ENCODE data around the gene PAF1. TPM values are rescaled to one million over a fixed set of nuclear protein-coding genes. Genes with fewer than 3 reads are reported as not detected.

The PAF1 gene
- total RNA-seq, 1 experiment from 2014 or later = 25.3 TPM

GRCh38 chr19:39360599-39360998, 30.3 kb downstream of the PAF1 start:
- H3K27ac ChIP-seq (ENCODE audit: low read length) = no peak overlapping the region
- peaks cover 36% of the 10 kb centered on the region; the same call in 1 of the 2 replicates for H3K36me3 ChIP-seq (ENCODE audit: insufficient read depth, low read length)
- H4K20me1 ChIP-seq (ENCODE audit: insufficient read depth, low read depth, low read length) = peaks cover 6% of the 10 kb centered on the region; the same call in 1 of the 2 replicates
- H3K27me3 ChIP-seq (ENCODE audit: low read length) = no peaks in the 10 kb centered on the region
- H3K4me3 ChIP-seq (ENCODE audit: low read length) = no peak overlapping the region
- H3K4me2 ChIP-seq (ENCODE audit: low read depth, low read length, poor library complexity, severe bottlenecking) = no peak overlapping the region
- H2AFZ ChIP-seq (ENCODE audit: low read length) = no peak overlapping the region
- no peaks in the 10 kb centered on the region for H3K9me3 ChIP-seq (ENCODE audit: low read length)
- H3K9ac ChIP-seq (ENCODE audit: low read length) = no peak overlapping the region
- DNase-seq = no peak
- H3K9me2 ChIP-seq (replicated peaks; ENCODE audit: insufficient read depth, low read length) = no peaks in the 10 kb centered on the region
- H3K79me2 ChIP-seq (ENCODE audit: low read length) = peaks cover 7% of the 10 kb centered on the region
- peaks cover 24% of the 10 kb centered on the region for H3K4me1 ChIP-seq (ENCODE audit: low read length)

GRCh38 chr19:39359026-39359425, 31.9 kb downstream of the PAF1 start:
- peaks cover 23% of the 10 kb centered on the region for H3K4me1 ChIP-seq (ENCODE audit: low read length)
- no peak overlapping the region for H3K27ac ChIP-seq (ENCODE audit: low read length)
- H3K4me3 ChIP-seq (ENCODE audit: low read length) = no peak overlapping the region
- no peak overlapping the region for H3K9ac ChIP-seq (ENCODE audit: low read length)
- no peaks in the 10 kb centered on the region for H3K27me3 ChIP-seq (ENCODE audit: low read length)
- peaks cover 4% of the 10 kb centered on the region; the same call in 1 of the 2 replicates for H4K20me1 ChIP-seq (ENCODE audit: insufficient read depth, low read depth, low read length)
- H3K4me2 ChIP-seq (ENCODE audit: low read depth, low read length, poor library complexity, severe bottlenecking) = no peak overlapping the region
- no peak overlapping the region for H2AFZ ChIP-seq (ENCODE audit: low read length)
- H3K9me3 ChIP-seq (ENCODE audit: low read length) = no peaks in the 10 kb centered on the region
- DNase-seq = no peak
- H3K36me3 ChIP-seq (ENCODE audit: insufficient read depth, low read length) = peaks cover 40% of the 10 kb centered on the region; the same call in 1 of the 2 replicates
- no peaks in the 10 kb centered on the region for H3K9me2 ChIP-seq (replicated peaks; ENCODE audit: insufficient read depth, low read length)
- H3K79me2 ChIP-seq (ENCODE audit: low read length) = peaks cover 7% of the 10 kb centered on the region

- Histone ChIP-seq H3K4me3 (ENCODE audit: low read length) (no peak overlapping the region), H4K20me1 (ENCODE audit: insufficient read depth, low read depth, low read length) (0 out of 2 replicates have a peak, but pooled peaks cover 4% of the 10 kb centered on the region), H3K27me3 (ENCODE audit: low read length) (no peaks in the 10 kb centered on the region), H3K9me2 (replicated peaks; ENCODE audit: insufficient read depth, low read length) (no peaks in the 10 kb centered on the region), H3K36me3 (ENCODE audit: insufficient read depth, low read length) (peaks cover 51% of the 10 kb centered on the region; the same call in 1 of the 2 replicates), H3K79me2 (ENCODE audit: low read length) (peaks cover 16% of the 10 kb centered on the region), H3K27ac (ENCODE audit: low read length) (no peak overlapping the region), H3K4me2 (ENCODE audit: low read depth, low read length, poor library complexity, severe bottlenecking) (no peak overlapping the region), H3K9ac (ENCODE audit: low read length) (no peak overlapping the region), H3K9me3 (ENCODE audit: low read length) (no peaks in the 10 kb centered on the region), H2AFZ (ENCODE audit: low read length) (no peak overlapping the region), H3K4me1 (ENCODE audit: low read length) (no peaks in the 10 kb centered on the region)
- no peak for DNase-seq
Observed at GRCh38 chr19:39356647-39357046, 34.3 kb downstream of the PAF1 start.

- no peak for DNase-seq
- H3K4me2 ChIP-seq (ENCODE audit: low read depth, low read length, poor library complexity, severe bottlenecking) = no peak overlapping the region
- H3K36me3 ChIP-seq (ENCODE audit: insufficient read depth, low read length) = peaks cover 57% of the 10 kb centered on the region; the same call in 1 of the 2 replicates
- H4K20me1 ChIP-seq (ENCODE audit: insufficient read depth, low read depth, low read length) = 0 out of 2 replicates have a peak, but pooled peaks cover 4% of the 10 kb centered on the region
- H3K9ac ChIP-seq (ENCODE audit: low read length) = no peak overlapping the region
- H2AFZ ChIP-seq (ENCODE audit: low read length) = no peak overlapping the region
- H3K4me1 ChIP-seq (ENCODE audit: low read length) = no peaks in the 10 kb centered on the region
- H3K9me3 ChIP-seq (ENCODE audit: low read length) = no peaks in the 10 kb centered on the region
- peaks cover 21% of the 10 kb centered on the region for H3K79me2 ChIP-seq (ENCODE audit: low read length)
- no peak overlapping the region for H3K4me3 ChIP-seq (ENCODE audit: low read length)
- H3K9me2 ChIP-seq (replicated peaks; ENCODE audit: insufficient read depth, low read length) = no peaks in the 10 kb centered on the region
- no peak overlapping the region for H3K27ac ChIP-seq (ENCODE audit: low read length)
- no peaks in the 10 kb centered on the region for H3K27me3 ChIP-seq (ENCODE audit: low read length)
Observed at GRCh38 chr19:39356073-39356472, 34.8 kb downstream of the PAF1 start.

- peaks cover 15% of the 10 kb centered on the region for H3K79me2 ChIP-seq (ENCODE audit: low read length)
- H3K36me3 ChIP-seq (ENCODE audit: insufficient read depth, low read length) = peaks cover 54% of the 10 kb centered on the region; the same call in 1 of the 2 replicates
Observed at GRCh38 chr19:39355253-39355652, 35.7 kb downstream of the PAF1 start.

GRCh38 chr19:39352381-39353255, 38.3 kb downstream of the PAF1 start:
- H4K20me1 ChIP-seq (ENCODE audit: insufficient read depth, low read depth, low read length) = no peaks in the 10 kb centered on the region
- H3K9ac ChIP-seq (ENCODE audit: low read length) = no peak overlapping the region
- no peak for DNase-seq
- H3K36me3 ChIP-seq (ENCODE audit: insufficient read depth, low read length) = peaks cover 42% of the 10 kb centered on the region; the same call in 1 of the 2 replicates
- no peak overlapping the region for H3K4me3 ChIP-seq (ENCODE audit: low read length)
- peaks cover 35% of the 10 kb centered on the region for H3K79me2 ChIP-seq (ENCODE audit: low read length)
- H2AFZ ChIP-seq (ENCODE audit: low read length) = no peak overlapping the region
- no peaks in the 10 kb centered on the region for H3K9me2 ChIP-seq (replicated peaks; ENCODE audit: insufficient read depth, low read length)
- no peaks in the 10 kb centered on the region for H3K27me3 ChIP-seq (ENCODE audit: low read length)
- H3K27ac ChIP-seq (ENCODE audit: low read length) = no peak overlapping the region
- H3K4me1 ChIP-seq (ENCODE audit: low read length) = no peaks in the 10 kb centered on the region
- H3K4me2 ChIP-seq (ENCODE audit: low read depth, low read length, poor library complexity, severe bottlenecking) = no peak overlapping the region
- H3K9me3 ChIP-seq (ENCODE audit: low read length) = no peaks in the 10 kb centered on the region

More at GRCh38 chr19:39355253-39355652, 35.7 kb downstream of the PAF1 start:
- Histone ChIP-seq H3K4me2 (ENCODE audit: low read depth, low read length, poor library complexity, severe bottlenecking) (no peak overlapping the region), H2AFZ (ENCODE audit: low read length) (no peak overlapping the region), H4K20me1 (ENCODE audit: insufficient read depth, low read depth, low read length) (no peaks in the 10 kb centered on the region), H3K4me1 (ENCODE audit: low read length) (no peaks in the 10 kb centered on the region), H3K27ac (ENCODE audit: low read length) (no peak overlapping the region), H3K9me2 (replicated peaks; ENCODE audit: insufficient read depth, low read length) (no peaks in the 10 kb centered on the region), H3K9ac (ENCODE audit: low read length) (no peak overlapping the region), H3K4me3 (ENCODE audit: low read length) (no peak overlapping the region), H3K9me3 (ENCODE audit: low read length) (no peaks in the 10 kb centered on the region), H3K27me3 (ENCODE audit: low read length) (no peaks in the 10 kb centered on the region)
- DNase-seq = no peak

GRCh38 chr19:39351537-39352064, 39.3 kb downstream of the PAF1 start:
- H3K9ac ChIP-seq (ENCODE audit: low read length) = no peak overlapping the region
- no peaks in the 10 kb centered on the region for H3K9me2 ChIP-seq (replicated peaks; ENCODE audit: insufficient read depth, low read length)
- peaks cover 45% of the 10 kb centered on the region for H3K79me2 ChIP-seq (ENCODE audit: low read length)
- no peaks in the 10 kb centered on the region for H3K9me3 ChIP-seq (ENCODE audit: low read length)
- no peak overlapping the region for H3K27ac ChIP-seq (ENCODE audit: low read length)
- H2AFZ ChIP-seq (ENCODE audit: low read length) = no peak overlapping the region
- no peaks in the 10 kb centered on the region for H3K4me1 ChIP-seq (ENCODE audit: low read length)
- peaks cover 34% of the 10 kb centered on the region; the same call in 1 of the 2 replicates for H3K36me3 ChIP-seq (ENCODE audit: insufficient read depth, low read length)
- H3K4me2 ChIP-seq (ENCODE audit: low read depth, low read length, poor library complexity, severe bottlenecking) = no peak overlapping the region
- no peaks in the 10 kb centered on the region for H3K27me3 ChIP-seq (ENCODE audit: low read length)
- DNase-seq = peak; percentile 55
- H4K20me1 ChIP-seq (ENCODE audit: insufficient read depth, low read depth, low read length) = no peaks in the 10 kb centered on the region
- no peak overlapping the region for H3K4me3 ChIP-seq (ENCODE audit: low read length)

- peaks cover 25% of the 10 kb centered on the region; the same call in 1 of the 2 replicates for H3K36me3 ChIP-seq (ENCODE audit: insufficient read depth, low read length)
Observed at GRCh38 chr19:39350156-39350555, 40.8 kb downstream of the PAF1 start.

More at GRCh38 chr19:39350156-39350555, 40.8 kb downstream of the PAF1 start:
- Histone ChIP-seq H3K4me2 (ENCODE audit: low read depth, low read length, poor library complexity, severe bottlenecking) (no peak overlapping the region), H3K9ac (ENCODE audit: low read length) (no peak overlapping the region), H3K9me3 (ENCODE audit: low read length) (no peaks in the 10 kb centered on the region), H4K20me1 (ENCODE audit: insufficient read depth, low read depth, low read length) (no peaks in the 10 kb centered on the region), H3K4me3 (ENCODE audit: low read length) (no peak overlapping the region), H3K9me2 (replicated peaks; ENCODE audit: insufficient read depth, low read length) (no peaks in the 10 kb centered on the region), H3K4me1 (ENCODE audit: low read length) (peaks cover 13% of the 10 kb centered on the region), H2AFZ (ENCODE audit: low read length) (no peak overlapping the region), H3K27ac (ENCODE audit: low read length) (no peak overlapping the region), H3K27me3 (ENCODE audit: low read length) (no peaks in the 10 kb centered on the region), H3K79me2 (ENCODE audit: low read length) (peaks cover 60% of the 10 kb centered on the region)
- DNase-seq = no peak
